ENCODE measurements around the gene ABCA6. TPM values are rescaled to one million over a fixed set of nuclear protein-coding genes. Genes with fewer than 3 reads are reported as not detected.

The ABCA6 gene
- total RNA-seq, 3 donors from 2014 or later: 5.4 to 21.3 (median 7.7) TPM

- ATAC-seq: no peak
Measured at GRCh38 chr17:69142175-69142802, 594 bp upstream of the ABCA6 start.

DNA sequence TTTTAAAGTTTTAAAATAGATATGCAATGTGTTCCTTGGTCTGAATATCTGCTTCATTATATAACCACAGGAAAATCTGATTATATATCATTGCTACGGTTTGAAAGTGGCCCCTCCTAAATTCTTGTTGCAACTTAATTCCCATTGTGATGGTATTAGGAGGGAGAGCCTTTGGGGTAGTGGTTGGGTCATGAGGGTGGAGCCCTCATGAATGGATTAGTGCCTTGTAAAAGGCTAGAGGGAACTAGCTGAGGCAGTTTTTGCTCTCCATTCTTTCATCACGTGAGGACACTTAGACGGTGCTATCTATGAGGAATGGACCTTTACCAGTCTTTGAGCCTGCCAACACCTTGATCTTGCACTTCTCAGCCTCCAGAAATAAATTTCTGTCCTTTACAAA is 7.6 kb downstream of the ABCA6 start:
- intact Hi-C loops (cut with DNase I, micrococcal nuclease): no loop called here
- no peak for ATAC-seq
- Histone ChIP-seq H3K9me3 (no peaks in the 10 kb centered on the region), H3K4me3 (no peak overlapping the region), H3K4me1 (ENCODE audit: low read depth) (no peaks in the 10 kb centered on the region), H3K36me3 (ENCODE audit: low read depth) (no peaks in the 10 kb centered on the region)
- TF ChIP-seq, protein P1, sequence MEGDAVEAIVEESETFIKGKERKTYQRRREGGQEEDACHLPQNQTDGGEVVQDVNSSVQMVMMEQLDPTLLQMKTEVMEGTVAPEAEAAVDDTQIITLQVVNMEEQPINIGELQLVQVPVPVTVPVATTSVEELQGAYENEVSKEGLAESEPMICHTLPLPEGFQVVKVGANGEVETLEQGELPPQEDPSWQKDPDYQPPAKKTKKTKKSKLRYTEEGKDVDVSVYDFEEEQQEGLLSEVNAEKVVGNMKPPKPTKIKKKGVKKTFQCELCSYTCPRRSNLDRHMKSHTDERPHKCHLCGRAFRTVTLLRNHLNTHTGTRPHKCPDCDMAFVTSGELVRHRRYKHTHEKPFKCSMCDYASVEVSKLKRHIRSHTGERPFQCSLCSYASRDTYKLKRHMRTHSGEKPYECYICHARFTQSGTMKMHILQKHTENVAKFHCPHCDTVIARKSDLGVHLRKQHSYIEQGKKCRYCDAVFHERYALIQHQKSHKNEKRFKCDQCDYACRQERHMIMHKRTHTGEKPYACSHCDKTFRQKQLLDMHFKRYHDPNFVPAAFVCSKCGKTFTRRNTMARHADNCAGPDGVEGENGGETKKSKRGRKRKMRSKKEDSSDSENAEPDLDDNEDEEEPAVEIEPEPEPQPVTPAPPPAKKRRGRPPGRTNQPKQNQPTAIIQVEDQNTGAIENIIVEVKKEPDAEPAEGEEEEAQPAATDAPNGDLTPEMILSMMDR (IDR thresholded peaks at IDR 0.05): no peak
- no peak for DNase-seq

More at GRCh38 chr17:69142175-69142802, 594 bp upstream of the ABCA6 start:
- H3K4me1 ChIP-seq (ENCODE audit: low read depth): no peaks in the 10 kb centered on the region
- no peaks in the 10 kb centered on the region for H3K9me3 ChIP-seq
- TF ChIP-seq, protein P1 (IDR thresholded peaks at IDR 0.05): no peak
- H3K36me3 ChIP-seq (ENCODE audit: low read depth): no peaks in the 10 kb centered on the region
- H3K4me3 ChIP-seq: no peak overlapping the region
- DNase-seq: no peak
- intact Hi-C loops (cut with DNase I, micrococcal nuclease): no loop called here

- no peaks in the 10 kb centered on the region for H3K4me1 ChIP-seq (ENCODE audit: low read depth)
- DNase-seq: no peak
- H3K4me3 ChIP-seq: no peak overlapping the region
- no peak for ATAC-seq
- intact Hi-C loops (cut with DNase I, micrococcal nuclease): no loop called here
- TF ChIP-seq, protein P1 (IDR thresholded peaks at IDR 0.05): no peak
- no peaks in the 10 kb centered on the region for H3K9me3 ChIP-seq
- no peaks in the 10 kb centered on the region for H3K36me3 ChIP-seq (ENCODE audit: low read depth)
Measured at GRCh38 chr17:69130627-69131296, 10.9 kb downstream of the ABCA6 start.

GRCh38 chr17:69123626-69124025 is 18.1 kb downstream of the ABCA6 start:
- Histone ChIP-seq H3K9me3 (no peaks in the 10 kb centered on the region), H3K4me3 (no peak overlapping the region), H3K36me3 (ENCODE audit: low read depth) (no peaks in the 10 kb centered on the region), H3K4me1 (ENCODE audit: low read depth) (no peaks in the 10 kb centered on the region)
- intact Hi-C loops (cut with DNase I, micrococcal nuclease): no loop called here
- TF ChIP-seq, protein P1 (IDR thresholded peaks at IDR 0.05): no peak
- no peak for DNase-seq
- no peak for ATAC-seq

DNA sequence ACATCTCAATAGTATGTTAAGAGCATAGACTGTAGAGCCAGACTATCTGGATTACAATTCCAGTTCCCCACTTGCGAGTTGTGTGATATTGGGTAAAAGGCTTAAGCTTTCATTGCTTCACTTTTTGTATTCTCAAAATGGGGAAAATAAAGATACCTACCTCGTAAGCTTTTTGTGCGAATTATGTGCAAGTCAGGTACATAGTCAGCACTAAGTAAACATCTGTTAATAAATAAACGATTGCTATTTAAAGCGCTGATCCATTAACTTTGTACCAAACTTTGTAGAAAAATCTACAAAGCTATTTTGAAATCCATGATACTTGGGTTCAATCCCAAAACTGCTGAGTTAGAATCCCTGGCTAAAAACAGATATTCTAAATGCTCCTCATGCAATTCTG is 19.6 kb downstream of the ABCA6 start:
- no peak for DNase-seq
- Histone ChIP-seq H3K9me3 (no peaks in the 10 kb centered on the region), H3K4me3 (no peak overlapping the region), H3K4me1 (ENCODE audit: low read depth) (no peaks in the 10 kb centered on the region), H3K36me3 (ENCODE audit: low read depth) (no peaks in the 10 kb centered on the region)
- ATAC-seq: no peak
- TF ChIP-seq, protein P1 (IDR thresholded peaks at IDR 0.05): no peak
- intact Hi-C loops (cut with DNase I, micrococcal nuclease): no loop called here

All from mucosa of descending colon (tissue), 3 donors.